Nephron (organoid): Measurements from ENCODE around the gene NFATC2.

Experiments used
- H3K27ac Mint-ChIP-seq, 3 experiments: 2 replicates each; pipeline ENCODE4 v1.8.0; 2020; ENCODE audit warnings: mixed read lengths in 3 of 3, mild to moderate bottlenecking in 2 of 3, moderate library complexity in 1 of 3
- H3K27me3 Mint-ChIP-seq: 2 replicates; pipeline ENCODE4 v1.8.0; 2021; ENCODE audit warnings: low read depth, mild to moderate bottlenecking, moderate library complexity, mixed read lengths
- H3K36me3 Mint-ChIP-seq: 2 replicates; pipeline ENCODE4 v1.8.0; 2020; ENCODE audit warnings: low read depth, mixed read lengths
- H3K4me1 Mint-ChIP-seq: 2 replicates; pipeline ENCODE4 v1.8.0; 2020; ENCODE audit warnings: mixed read lengths
- H3K4me3 Mint-ChIP-seq, 3 experiments: 2 replicates each; pipeline ENCODE4 v1.8.0; 2020; ENCODE audit warnings: mild to moderate bottlenecking in 3 of 3, mixed read lengths in 3 of 3, moderate library complexity in 2 of 3
- H3K9me3 Mint-ChIP-seq: 2 replicates; pipeline ENCODE4 v1.8.0; 2020; ENCODE audit warnings: mixed read lengths
- TF ChIP-seq, protein P1 (sequence below), 3 experiments: fragments of 200-600 bp; sonication (generic); IDR thresholded peaks; one replicate each; pipeline ENCODE4 v1.5.0; 2021; ENCODE audit warnings: antibody characterized with exemption in 3 of 3; ENCODE audit not compliant: unreplicated experiment in 3 of 3

The NFATC2 gene

GRCh38 chr20:51416532-51417249, 125.8 kb downstream of the NFATC2 start:
- Mint-ChIP-seq H3K27ac (no peak overlapping the region), H3K4me1 (peaks cover 17% of the 10 kb centered on the region), H3K27me3 (peaks cover 31% of the 10 kb centered on the region), H3K4me3 (no peak overlapping the region), H3K36me3 (no peaks in the 10 kb centered on the region), H3K9me3 (peaks cover 3% of the 10 kb centered on the region)
- TF ChIP-seq, protein P1, sequence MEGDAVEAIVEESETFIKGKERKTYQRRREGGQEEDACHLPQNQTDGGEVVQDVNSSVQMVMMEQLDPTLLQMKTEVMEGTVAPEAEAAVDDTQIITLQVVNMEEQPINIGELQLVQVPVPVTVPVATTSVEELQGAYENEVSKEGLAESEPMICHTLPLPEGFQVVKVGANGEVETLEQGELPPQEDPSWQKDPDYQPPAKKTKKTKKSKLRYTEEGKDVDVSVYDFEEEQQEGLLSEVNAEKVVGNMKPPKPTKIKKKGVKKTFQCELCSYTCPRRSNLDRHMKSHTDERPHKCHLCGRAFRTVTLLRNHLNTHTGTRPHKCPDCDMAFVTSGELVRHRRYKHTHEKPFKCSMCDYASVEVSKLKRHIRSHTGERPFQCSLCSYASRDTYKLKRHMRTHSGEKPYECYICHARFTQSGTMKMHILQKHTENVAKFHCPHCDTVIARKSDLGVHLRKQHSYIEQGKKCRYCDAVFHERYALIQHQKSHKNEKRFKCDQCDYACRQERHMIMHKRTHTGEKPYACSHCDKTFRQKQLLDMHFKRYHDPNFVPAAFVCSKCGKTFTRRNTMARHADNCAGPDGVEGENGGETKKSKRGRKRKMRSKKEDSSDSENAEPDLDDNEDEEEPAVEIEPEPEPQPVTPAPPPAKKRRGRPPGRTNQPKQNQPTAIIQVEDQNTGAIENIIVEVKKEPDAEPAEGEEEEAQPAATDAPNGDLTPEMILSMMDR (IDR thresholded peaks at IDR 0.05; ENCODE audit: unreplicated experiment in 3 of 3): no peak

- Mint-ChIP-seq H3K27me3 (peaks cover 28% of the 10 kb centered on the region), H3K4me1 (peaks cover 17% of the 10 kb centered on the region), H3K4me3 (no peak overlapping the region), H3K27ac (no peak overlapping the region), H3K9me3 (peaks cover 3% of the 10 kb centered on the region), H3K36me3 (no peaks in the 10 kb centered on the region)
- TF ChIP-seq, protein P1 (IDR thresholded peaks at IDR 0.05; ENCODE audit: unreplicated experiment in 3 of 3): no peak
Measured at GRCh38 chr20:51413857-51414256, 128.7 kb downstream of the NFATC2 start.

GRCh38 chr20:51412951-51413481, 129.5 kb downstream of the NFATC2 start:
- TF ChIP-seq, protein P1 (IDR thresholded peaks at IDR 0.05; ENCODE audit: unreplicated experiment in 3 of 3): no peak
- Mint-ChIP-seq H3K27me3 (peaks cover 28% of the 10 kb centered on the region), H3K36me3 (no peaks in the 10 kb centered on the region), H3K9me3 (peaks cover 3% of the 10 kb centered on the region), H3K27ac (no peak overlapping the region), H3K4me1 (peaks cover 17% of the 10 kb centered on the region), H3K4me3 (no peak overlapping the region)

GRCh38 chr20:51412333-51412871, 130.1 kb downstream of the NFATC2 start:
- H3K27ac Mint-ChIP-seq: peak overlapping the region; percentile 23 to 48 (median 35)

DNA sequence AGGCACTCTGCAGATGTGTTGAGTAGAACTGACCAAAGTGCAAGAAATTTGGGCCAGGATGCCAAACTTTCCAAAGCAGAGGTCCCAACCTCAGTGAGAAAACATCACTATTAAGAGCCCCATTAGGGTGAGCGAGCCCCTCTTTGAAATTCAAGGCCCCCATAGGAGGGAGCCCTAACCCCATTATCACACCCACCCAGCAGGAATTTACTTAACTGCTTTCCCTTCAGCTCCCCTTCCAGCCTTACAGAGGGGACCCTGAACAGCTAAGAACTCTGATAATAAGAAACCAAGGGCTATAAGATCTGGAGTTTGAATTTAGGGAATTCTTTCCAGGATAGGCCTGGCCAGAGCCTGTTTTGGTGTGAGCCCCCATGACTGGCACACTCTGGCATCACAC, 130.6 kb downstream of the NFATC2 start:
- H3K27ac Mint-ChIP-seq: peak overlapping the region; percentile 23 to 48 (median 35)
- no peaks in the 10 kb centered on the region for H3K36me3 Mint-ChIP-seq
- peaks cover 9% of the 10 kb centered on the region for H3K4me1 Mint-ChIP-seq

More at GRCh38 chr20:51412333-51412871, 130.1 kb downstream of the NFATC2 start:
- Mint-ChIP-seq H3K4me1 (peaks cover 14% of the 10 kb centered on the region), H3K9me3 (peaks cover 3% of the 10 kb centered on the region), H3K27me3 (peaks cover 31% of the 10 kb centered on the region), H3K36me3 (no peaks in the 10 kb centered on the region), H3K4me3 (no peak overlapping the region)
- TF ChIP-seq, protein P1 (IDR thresholded peaks at IDR 0.05; ENCODE audit: unreplicated experiment in 3 of 3): no peak

More for the DNA sequence above, 130.6 kb downstream of the NFATC2 start:
- H3K27me3 Mint-ChIP-seq: peaks cover 27% of the 10 kb centered on the region
- TF ChIP-seq, protein P1 (IDR thresholded peaks at IDR 0.05; ENCODE audit: unreplicated experiment in 3 of 3): no peak
- H3K9me3 Mint-ChIP-seq: peaks cover 3% of the 10 kb centered on the region
- no peak overlapping the region for H3K4me3 Mint-ChIP-seq
